C4-2B (cell line): Measurements from ENCODE around the gene LINC00632.

ENCODE experiments used
- ZFX ChIP-seq: fragments of 450-650 bp; IDR thresholded peaks from 2 replicates; pipeline ENCODE4 v1.6.1; 2017
- TF ChIP-seq, protein P1 (sequence below): fragments of 450-650 bp; conservative IDR thresholded peaks from 2 replicates; pipeline ENCODE4 v1.5.1; 2017; ENCODE audit warnings: mild to moderate bottlenecking

DNA sequence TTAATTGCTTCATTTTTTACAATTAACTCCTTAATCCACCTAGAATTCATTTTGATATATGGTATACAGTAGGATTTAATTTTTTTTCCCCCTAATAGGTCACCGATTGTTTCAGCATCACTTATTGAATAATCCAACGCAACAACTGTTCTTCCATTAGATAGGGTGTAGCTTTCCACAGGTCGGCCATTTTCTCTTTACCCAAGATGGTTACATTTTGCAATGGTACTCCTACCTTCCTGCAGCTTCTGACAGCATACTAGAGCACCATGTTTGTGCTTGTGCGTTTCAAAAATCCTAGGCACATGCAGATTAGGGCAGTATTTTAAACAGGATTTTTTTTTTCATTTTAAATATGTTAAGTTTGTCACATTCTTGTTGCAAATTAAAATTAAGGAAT lies 2.3 kb downstream of the LINC00632 start:
- TF ChIP-seq, protein P1, sequence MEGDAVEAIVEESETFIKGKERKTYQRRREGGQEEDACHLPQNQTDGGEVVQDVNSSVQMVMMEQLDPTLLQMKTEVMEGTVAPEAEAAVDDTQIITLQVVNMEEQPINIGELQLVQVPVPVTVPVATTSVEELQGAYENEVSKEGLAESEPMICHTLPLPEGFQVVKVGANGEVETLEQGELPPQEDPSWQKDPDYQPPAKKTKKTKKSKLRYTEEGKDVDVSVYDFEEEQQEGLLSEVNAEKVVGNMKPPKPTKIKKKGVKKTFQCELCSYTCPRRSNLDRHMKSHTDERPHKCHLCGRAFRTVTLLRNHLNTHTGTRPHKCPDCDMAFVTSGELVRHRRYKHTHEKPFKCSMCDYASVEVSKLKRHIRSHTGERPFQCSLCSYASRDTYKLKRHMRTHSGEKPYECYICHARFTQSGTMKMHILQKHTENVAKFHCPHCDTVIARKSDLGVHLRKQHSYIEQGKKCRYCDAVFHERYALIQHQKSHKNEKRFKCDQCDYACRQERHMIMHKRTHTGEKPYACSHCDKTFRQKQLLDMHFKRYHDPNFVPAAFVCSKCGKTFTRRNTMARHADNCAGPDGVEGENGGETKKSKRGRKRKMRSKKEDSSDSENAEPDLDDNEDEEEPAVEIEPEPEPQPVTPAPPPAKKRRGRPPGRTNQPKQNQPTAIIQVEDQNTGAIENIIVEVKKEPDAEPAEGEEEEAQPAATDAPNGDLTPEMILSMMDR: no peak
- TF ChIP-seq ZFX: no peak
